ENCODE data around the gene VGLL3.
"Not testable (repeated sequence)": the region's sequence is repeated elsewhere in the genome, so short reads cannot be mapped to it uniquely, and the experiment has no call there.

The VGLL3 gene

DNA sequence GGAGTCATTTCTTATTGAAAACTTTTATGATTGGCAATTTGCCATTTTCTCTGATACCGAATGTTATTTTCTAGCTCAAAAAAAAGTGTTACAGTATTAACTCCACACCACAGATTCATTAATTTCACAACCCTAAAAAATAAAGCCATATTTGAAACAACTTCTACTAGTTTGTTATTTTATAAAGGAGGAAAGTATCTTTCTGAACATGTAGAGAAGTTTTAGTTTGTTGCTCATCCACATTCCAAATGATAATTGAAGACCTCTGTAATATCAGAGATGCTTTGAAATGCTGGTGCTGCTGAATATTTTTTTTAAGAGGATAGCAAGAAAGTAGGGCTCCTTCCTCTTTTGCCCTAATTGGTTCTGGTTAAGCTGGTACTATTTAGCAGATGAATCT is 1.9 kb downstream of the VGLL3 start:
- no peak for DNase-seq (ENCODE audit: low spot score)

DNA sequence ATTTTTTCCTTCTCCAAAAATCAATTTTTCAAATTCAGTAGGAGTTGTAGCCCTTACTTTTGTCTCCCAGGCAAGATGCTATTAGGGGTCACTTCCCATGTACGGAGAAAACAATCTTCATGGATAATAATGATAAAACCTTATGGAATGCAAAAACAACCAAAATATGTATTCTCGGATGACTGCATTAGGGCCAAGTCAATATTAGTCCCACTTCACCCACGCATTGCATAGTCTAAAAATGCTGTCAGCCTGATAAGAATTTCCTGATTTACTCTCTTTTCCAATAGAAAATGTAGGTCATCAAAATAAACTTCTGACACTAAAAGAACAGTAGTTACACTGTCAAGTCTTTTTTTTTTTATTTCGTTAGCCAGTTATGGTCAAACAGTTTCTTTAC is 2.7 kb downstream of the VGLL3 start:
- DNase-seq (ENCODE audit: low spot score), result peak; percentile 25

DNA sequence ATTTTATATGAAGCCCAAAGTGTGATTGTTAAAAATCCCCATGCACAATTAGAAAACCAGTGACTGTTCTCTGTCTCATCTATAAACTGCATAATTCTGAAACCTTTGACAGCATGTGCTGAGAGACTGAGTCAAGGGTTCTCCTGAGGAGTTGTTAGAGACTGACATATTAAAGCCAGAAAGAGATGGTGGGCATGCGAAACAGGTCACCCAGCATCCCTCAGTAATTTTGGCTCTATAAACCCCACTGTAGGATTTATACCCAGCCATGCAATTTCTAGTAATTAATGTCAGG is 3.6 kb downstream of the VGLL3 start:
- DNase-seq (ENCODE audit: low spot score), result no peak

DNA sequence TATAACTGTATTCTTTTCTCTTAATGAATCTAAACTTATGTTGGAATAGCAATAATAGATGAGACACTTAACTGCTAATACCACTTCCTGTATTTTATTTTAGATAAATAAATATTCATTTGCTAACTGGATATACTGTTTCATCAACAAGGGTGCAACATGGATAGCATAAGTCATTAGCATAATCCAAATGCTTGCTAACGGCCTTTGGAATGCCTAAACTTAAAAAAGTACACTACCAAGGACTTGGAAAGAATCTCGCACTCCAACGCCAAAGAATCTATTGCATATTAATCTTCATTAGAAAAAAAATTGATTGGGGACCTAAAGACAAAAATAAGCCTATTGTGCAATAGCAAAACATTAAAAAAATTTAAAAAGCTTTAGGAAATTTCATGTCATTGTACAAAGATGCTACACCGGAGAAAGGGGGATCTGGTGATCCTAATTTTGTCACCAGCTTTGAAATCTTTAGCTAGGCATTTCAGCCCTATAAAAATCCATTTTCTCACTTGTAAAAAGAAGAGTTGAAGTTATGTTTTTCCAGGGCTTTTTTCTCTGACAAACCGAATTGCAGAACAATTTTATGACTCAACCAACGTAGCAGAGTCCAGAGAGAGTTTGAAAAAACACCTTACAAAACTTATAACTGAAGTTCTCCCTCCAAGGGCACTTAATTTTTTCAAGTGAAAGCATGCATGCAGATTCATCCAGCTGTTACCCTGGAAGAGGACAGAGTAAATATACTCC is 4.1 kb downstream of the VGLL3 start:
- no peak for DNase-seq (ENCODE audit: low spot score)

DNA sequence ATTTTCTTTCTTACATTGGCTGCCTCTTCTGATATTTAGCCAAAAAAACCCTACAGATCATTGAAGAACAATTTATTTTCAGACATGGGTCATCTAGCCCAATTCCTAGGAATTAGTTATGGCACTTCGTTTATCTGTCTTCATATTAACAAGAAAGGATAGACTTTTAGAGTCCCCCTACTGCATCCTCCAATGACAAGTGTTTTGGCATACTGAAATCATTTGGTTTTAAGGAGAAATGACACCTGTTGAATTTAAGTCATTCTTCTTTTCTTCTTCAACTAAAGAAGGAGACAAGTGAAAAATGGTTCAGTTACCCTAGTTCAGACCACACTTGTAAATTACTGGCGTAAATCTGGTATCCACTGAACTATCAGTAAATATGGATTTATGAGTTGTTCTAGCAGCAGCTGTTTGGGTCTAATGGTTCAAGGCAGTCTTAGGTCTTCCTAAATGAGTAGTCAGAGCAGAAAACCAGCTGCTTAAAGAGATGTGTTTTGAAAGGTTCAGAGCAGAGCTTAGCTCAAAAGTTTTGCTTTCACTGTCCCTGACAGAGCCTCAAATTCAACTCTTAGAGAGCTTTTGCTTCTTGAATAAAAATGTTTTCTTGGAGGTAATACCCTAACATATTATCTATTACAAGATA is 5.6 kb downstream of the VGLL3 start:
- no peak for DNase-seq (ENCODE audit: low spot score)

DNA sequence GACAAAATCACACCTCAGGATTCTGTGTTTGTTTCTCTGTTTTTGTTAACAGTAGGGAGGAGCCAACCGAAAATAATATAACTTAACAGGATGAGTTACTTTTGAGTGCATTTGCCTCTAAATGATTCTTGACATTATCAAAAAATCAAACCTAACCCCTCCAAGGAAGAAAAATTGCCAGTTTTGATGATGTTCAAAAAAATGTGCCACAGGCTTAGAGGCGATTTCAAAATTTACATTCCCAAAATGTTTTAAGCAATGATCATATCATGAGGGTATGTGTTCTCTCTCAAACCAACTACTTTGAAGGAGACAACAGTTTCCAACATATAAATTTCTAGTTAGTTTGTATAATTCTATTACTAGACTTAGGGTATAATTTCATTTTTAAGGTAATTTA is 6.7 kb downstream of the VGLL3 start:
- DNase-seq (ENCODE audit: low spot score), result peak; percentile 33

DNA sequence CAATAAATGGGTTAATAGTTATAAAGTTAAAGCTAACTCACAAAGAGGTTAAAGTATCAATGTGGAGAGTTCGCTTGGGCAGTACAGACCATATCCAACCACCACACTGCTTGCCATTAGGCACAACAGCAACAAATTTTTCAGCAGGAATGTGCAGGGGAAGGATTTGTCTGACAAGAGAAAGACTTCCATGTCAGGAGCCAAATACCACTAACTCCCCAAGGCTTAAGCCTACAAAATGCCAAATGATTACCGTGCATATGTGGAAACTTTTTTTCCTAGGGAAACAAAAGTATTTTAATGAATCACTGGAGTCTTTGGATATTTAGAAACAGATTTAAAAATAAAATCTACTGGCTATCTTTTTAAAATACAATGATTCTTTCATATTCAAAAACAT is 8.1 kb downstream of the VGLL3 start:
- peak; percentile 83 for DNase-seq (ENCODE audit: low spot score)

DNA sequence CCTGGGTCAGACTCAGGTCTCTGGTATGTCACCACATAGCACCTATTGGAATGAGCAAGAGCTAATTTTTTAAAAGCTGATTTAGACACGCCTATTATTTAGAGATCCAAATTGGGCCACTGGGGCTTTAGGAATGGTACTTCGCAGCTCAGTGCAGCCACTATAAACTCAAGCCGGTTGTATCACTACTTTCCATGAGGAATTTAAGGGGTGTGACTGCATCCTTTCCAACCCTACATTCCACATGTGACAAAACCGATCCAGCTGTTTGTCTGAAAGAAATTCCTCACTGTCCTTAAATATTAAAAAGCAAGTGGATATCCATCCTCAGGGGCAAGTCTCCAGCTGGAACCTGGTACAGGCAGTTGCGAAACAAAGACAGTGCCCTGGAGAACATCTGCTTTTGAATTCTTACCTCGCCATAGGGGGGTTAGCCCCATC is 12.8 kb downstream of the VGLL3 start:
- peak; percentile 56 for DNase-seq (ENCODE audit: low spot score)

DNA sequence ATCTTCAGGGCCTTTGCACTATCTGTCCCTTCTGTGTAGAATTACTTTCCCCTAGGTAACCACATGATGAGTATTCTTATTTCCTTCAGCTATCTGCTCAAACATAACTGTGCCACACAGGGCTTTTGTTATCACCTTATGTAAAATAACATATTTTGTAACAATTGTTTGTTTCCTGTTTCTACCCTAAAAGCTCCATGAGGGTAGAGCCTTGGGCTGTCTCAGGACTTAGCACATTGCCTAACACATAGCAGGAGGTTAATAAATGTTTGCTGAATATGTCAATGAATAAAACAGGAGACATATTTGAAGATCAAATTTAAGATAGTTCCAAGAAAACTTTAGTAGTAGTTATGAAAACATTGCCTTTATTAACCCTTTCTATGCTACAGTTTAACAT is 14.7 kb downstream of the VGLL3 start:
- no peak for DNase-seq (ENCODE audit: low spot score)

DNA sequence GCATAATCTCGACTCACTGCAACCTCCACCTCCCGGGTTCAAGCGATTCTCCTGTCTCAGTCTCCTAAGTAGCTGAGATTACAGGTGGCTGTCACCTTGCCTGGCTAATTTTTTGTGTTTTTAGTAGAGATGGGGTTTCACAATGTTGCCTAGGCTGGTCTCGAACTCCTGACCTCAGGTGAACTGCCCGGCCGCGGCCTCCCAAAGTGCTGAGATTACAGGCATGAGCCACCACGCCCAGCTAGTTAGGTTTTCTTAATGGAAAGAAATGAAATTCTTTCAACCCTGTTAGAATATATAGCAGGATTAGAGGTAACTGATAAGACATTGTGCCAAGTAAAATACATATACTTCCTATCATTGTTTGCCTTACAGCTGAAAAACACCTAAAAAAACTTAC is 16.8 kb downstream of the VGLL3 start:
- DNase-seq (ENCODE audit: low spot score), result not testable (repeated sequence)

DNA sequence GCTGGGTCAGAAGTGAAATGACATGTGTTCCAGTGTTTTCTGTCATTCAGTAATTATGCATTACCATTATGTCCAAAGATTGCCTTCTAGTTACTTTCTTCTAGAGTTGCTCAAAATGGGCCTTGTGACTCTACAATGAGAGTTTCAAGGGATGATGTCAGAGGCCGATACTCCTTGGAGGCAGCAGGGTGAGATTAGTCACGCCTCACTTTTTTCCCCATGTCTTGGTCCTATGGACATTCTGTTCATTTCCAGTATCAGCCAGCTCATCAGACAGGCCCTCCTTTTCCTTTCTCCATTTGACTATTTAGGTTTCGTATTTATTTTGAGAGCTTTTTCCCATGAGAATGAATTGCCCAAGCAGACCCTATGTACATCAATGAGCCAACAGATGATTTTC is 17.5 kb downstream of the VGLL3 start:
- peak; percentile 70 for DNase-seq (ENCODE audit: low spot score)

DNA sequence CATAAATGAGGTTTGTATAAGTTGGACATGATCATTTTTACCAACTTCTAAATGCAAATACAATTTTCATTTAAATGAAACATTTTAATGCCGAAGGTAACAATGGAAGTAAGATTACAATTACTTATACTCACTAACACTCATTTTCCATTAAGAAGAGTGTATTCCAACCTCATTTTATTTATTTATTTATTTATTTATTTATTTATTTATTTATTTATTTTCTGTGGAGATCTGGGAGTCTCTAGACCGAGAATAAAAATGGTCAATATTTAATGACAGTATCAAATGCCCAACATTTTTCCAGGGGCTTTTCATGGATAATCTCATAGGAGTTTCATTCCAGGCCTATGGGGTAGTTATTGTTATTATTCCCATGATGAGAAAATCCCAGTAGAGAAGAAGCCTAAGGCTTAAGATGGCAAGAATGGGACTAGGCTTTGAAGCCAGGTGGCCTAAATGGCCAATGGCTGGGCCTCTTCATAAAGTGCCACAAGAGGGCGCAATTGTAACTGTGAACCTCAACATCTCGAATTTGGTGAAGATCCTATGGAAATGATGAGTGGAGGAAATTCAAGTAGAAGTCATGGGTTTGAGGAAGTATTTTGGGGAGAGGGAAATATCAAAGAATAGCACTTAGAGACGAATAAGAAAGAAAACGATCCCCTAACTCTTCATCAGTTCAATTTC is 21.3 kb downstream of the VGLL3 start:
- DNase-seq (ENCODE audit: low spot score), result peak; percentile 26

DNA sequence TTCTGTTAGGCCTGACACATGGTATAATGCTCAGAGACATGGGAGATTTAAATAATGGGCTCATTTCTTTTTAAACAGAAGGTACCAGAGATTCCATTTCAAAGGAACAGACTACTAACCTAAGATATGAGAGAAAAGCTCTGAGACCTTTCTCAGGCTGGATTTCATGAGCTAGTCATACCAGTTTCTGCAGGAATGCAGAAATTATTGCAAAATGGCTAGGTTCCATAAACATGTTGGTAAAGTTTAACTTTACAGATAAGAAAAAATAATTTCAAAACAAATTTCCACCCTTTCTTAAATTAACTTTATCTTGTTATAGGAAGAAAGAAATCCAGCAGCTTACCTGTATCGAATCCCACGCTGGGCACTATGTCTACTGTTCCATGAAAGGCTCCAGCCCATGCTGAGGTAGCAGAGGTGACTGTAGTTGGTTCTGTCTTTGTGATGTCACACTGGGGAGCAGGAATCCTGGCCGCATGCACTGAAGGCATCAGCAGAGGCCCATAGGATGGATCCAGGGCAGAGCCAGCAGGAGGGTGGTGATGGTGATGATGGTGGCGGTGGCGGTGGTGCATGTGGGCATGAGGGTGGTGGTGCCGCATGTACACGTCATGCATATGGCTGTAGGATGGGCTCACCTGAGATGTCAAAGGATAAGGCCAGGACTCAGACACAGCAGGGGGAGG is 22.6 kb downstream of the VGLL3 start:
- DNase-seq (ENCODE audit: low spot score), result no peak

DNA sequence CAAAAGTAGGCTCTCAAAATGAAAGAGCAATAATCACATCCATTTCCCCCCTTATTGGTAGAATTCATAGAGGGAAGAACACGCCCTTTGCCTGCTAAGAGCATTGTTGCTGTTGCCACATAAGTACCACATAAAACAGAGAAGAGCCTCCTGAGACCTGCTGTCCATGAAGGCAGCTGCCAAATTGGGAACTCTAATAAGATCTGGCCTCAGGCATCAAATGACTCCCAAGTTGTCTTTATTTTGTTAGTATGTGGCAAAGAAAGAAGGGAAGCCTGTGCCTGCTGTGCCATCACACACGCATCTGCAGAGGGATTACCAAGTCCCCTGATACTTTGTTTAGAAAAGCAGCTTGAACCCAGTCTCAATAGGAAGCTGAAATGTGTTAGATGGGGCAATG is 23.9 kb downstream of the VGLL3 start:
- no peak for DNase-seq (ENCODE audit: low spot score)

DNA sequence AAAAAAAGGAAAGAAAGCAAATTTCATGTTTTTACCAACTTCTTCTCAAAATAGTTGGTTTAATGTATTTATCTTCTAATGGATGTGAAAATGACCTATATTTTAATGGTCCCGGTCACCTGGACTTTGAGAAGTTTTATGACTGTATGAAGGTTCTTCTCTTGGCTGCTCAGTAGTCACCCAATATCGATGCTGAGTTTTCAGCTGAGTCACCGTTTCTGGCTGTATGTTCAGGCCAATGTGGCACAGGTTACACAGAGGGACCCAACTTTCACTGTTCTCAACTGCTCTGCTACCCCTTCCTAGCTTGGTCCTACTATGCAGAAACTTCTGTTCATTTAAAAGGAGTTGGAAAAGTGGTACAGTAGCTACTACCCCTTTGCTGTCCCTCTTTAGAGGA is 25.8 kb downstream of the VGLL3 start:
- DNase-seq (ENCODE audit: low spot score), result no peak

DNA sequence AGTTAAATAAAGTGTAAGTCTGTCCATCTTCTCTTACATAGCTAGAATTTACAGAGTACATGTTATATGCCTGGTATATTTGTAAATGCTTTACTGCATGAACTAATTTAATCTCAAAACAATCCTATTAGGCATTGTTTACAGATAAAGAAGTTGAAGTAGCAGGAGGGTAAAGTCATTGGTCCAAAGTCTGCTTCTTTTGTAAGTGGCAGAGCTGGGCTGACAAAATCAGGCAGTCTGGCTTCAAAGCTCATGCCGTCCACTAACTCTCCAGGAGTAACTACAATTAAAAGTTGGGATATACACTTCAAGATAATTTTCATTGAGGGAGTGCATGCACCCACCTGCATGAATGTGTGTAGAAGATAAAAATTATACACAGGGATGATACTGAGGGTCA is 27.3 kb downstream of the VGLL3 start:
- DNase-seq (ENCODE audit: low spot score), result no peak

DNA sequence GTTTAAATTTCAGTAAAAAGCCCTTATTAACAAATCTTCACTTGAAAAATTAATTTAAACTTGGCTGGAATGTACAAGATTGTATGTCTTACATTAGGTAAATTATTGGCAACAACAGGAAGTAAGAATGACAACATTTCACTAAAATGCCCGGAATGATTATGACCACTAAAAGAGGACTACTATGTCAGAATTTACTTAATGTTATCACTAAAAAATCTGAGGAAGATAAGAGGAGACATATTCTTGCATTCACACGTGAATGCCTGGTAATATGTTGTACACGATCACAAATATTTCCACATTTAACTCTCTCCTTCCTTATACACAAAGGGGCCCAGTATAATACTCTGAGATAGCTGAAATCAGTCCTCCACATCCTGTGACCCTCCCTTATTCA is 29.7 kb downstream of the VGLL3 start:
- no peak for DNase-seq (ENCODE audit: low spot score)

DNA sequence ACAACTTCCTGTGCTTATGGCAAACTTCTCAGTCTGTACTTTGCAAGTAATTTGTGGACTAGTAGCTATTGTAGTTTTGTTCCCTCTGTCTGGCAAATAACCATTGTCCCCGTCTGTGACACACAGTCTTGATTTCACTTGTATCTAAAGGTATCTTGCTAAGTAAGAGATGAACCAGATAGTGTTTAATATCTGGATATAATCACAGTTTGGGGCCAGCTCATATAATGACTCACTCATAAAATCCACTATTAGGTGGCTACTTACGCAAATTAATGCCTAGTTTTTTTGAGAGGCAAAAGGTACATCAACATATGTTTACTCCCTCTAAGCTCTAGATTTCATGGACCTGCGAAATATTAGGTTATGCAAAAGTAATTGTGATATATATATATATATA is 30.4 kb downstream of the VGLL3 start:
- no peak for DNase-seq (ENCODE audit: low spot score)

DNA sequence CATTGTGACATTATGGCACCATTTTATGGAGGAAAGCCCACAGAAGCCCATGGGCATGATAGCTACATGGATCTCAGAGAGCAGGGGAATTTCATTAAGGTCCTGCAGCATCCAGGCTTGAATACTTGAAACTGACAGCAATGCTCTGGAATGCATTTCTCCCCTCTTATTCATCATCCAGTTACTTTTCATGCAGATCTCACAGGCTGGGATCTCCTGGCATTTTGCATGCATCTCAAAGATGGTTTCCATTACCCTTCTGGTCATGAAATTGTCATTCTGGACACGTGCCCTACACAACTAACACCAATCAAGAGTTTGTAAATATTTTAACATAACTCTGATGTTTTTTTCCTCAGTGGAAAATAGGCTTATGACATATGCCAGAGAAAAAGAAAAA is 32.4 kb downstream of the VGLL3 start:
- DNase-seq (ENCODE audit: low spot score), result peak; percentile 80

DNA sequence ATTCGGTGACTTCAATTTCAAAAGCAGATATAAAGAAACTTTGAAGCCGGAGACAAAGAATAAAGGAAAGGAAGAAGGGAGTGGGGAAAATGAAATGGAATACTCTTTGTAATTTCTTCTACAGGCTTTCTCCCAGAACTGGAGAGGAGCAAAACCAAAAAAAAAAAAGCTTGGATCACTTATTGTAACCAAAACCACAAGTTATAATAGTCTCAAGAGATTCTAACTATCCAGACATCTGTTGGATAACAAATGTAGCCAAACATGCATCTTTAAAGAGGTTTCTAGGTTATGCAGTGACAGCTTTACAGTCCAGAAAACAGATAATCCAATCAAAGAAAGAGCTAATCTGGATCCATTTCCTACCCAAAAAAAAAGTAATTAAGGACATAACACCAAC is 36.2 kb downstream of the VGLL3 start:
- DNase-seq (ENCODE audit: low spot score), result no peak

DNA sequence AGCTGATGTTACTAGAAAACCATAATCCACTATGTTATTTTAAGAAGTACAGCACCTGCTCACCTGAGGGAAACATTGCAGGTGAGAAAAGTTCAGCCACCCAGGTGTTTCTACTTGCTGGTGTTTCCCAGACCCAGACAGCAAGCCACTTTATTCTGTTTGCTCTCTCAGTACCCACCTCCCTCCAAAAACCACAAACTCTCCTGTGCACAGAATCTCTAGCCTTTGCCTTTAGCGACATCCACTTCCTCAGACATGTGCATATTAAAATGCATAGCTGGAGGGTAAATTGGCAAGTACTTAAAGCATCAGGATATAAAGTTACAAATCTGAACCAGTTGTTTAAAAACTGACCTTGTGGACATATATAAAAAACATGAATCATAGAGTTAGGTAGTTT is 36.7 kb downstream of the VGLL3 start:
- no peak for DNase-seq (ENCODE audit: low spot score)

DNA sequence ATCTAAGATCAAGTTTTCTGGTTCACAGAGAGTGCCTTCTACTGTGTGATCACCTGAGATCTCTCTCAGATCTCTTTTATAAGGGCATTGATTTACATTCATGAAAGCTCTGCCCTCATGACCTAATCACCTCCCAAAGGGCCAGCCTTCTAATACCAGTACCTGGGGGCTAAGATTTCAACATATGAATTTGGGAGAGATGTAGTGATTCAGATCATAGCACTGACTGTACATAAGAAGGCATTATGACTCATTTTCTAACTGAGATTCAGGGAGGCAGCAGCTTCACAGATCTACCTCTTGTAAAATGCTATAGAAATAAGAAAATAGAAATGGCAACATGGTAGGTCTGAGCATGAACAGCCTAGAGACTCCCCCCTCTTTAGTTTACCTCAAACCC is 39.6 kb downstream of the VGLL3 start:
- no peak for DNase-seq (ENCODE audit: low spot score)

DNA sequence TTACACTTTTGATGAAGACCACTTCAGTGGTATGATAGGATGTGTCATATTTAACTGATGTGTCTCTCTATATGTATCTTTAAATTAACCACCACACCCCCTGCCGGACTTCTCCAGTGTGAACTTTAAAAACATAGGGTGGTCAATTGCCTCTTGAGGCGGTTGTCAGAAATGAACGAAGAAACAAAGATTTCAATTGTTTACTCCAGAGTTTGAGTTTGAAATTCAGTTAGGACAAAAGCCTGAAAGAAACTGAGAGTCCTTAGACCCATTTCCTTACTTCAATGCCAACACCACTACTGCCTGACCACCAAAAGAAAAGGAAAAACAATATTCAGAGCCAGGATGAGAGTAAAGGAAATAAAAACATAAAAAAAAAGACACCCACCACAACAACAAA is 40.2 kb downstream of the VGLL3 start:
- no peak for DNase-seq (ENCODE audit: low spot score)

Data from AG08395 (cell line).